Activated naive CD8-positive, alpha-beta T cell treated with anti-CD3 and anti-CD28 coated beads for 36 hours (primary cell): ENCODE data around the gene HSD11B2. TPM values are rescaled to one million over a fixed set of nuclear protein-coding genes. Genes with fewer than 3 reads are reported as not detected.

Experiments
- DNase-seq: peaks from one replicate; pipeline ENCODE4 v3.0.0; 2021
- H3K27ac Mint-ChIP-seq: one replicate; pipeline ENCODE4 v1.8.0; 2022; ENCODE audit warnings: mild to moderate bottlenecking, moderate library complexity, mixed read lengths
- H3K27me3 Mint-ChIP-seq: one replicate; pipeline ENCODE4 v1.8.0; 2022; ENCODE audit warnings: mild to moderate bottlenecking, mixed read lengths
- H3K36me3 Mint-ChIP-seq: one replicate; pipeline ENCODE4 v1.8.0; 2021; ENCODE audit warnings: mild to moderate bottlenecking, mixed read lengths
- H3K4me1 Mint-ChIP-seq: one replicate; pipeline ENCODE4 v1.8.0; 2021; ENCODE audit warnings: mixed read lengths
- H3K4me3 Mint-ChIP-seq: one replicate; pipeline ENCODE4 v1.8.0; 2022; ENCODE audit warnings: mild to moderate bottlenecking, moderate library complexity, mixed read lengths
- H3K9me3 Mint-ChIP-seq: one replicate; pipeline ENCODE4 v1.8.0; 2022; ENCODE audit warnings: mixed read lengths
- total RNA-seq, 2 experiments: library from RNA; stranded (reverse); gene quantifications; one replicate each; pipeline ENCODE4 v1.2.3, GENCODE V29; 2021

HSD11B2 gene
- total RNA-seq, 2 experiments from 2014 or later, result 2.8 to 3.1 TPM

DNA sequence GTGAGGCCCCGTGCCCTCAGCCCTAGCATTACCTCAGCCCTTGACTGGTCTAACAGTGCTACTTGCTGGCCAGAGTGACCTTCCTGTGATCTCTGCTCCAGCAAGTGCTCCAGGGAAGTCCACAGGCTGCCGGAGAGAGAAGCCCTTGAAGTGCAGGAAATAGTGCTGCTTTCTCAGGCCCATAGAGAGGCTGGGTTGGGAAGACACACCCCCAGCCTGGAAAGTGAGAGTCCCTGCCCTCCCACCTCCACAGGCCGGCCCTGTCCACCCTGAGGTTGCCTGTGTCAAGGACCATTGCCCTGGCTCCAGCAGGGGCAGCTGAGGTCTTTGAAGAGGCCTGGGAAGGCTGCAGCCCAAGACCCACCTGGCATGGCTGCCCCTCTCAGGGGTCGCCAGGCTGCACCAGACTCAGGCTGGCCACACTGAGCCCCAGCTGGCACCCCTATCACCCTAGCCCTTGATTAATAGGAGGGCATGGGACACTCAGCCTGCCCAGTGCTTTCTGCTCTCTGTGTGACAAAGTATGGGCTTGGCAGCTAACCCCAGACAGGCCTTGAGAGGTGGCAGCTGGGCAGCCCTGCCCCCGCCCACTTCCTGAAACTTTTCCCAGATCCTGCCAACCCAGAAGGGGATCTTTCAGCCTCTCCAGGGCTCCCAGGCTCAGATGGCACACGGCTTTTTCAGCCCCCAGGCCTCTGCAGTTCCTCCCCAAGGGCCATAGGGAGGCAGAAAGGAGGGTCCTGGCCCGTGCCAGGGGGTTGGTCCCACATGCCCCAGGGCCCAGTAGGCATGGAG lies 28.3 kb downstream of the HSD11B2 start:
- no peaks in the 10 kb centered on the region for H3K36me3 Mint-ChIP-seq

DNA sequence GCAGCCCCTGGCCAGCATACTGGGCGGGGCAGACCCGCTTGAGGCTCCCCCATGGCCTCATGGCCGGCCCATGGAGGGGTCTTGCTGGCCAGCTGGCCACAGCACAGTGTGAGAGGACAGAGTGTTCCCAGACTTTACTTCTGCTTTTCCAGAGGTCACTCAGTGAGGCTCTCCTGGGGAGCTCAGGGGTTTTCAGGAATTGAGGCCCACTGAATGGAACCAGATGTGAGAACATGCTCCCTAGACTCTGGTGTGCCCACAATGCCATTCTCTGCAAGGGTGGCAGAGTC lies 28.9 kb downstream of the HSD11B2 start:
- H3K4me1 Mint-ChIP-seq, result peaks cover 3% of the 10 kb centered on the region
- H3K27me3 Mint-ChIP-seq, result no peaks in the 10 kb centered on the region
- H3K9me3 Mint-ChIP-seq, result no peaks in the 10 kb centered on the region
- H3K4me3 Mint-ChIP-seq, result no peak overlapping the region
- no peak overlapping the region for H3K27ac Mint-ChIP-seq
- no peaks in the 10 kb centered on the region for H3K36me3 Mint-ChIP-seq
- DNase-seq, result no peak

More for the DNA sequence above, 28.3 kb downstream of the HSD11B2 start:
- no peaks in the 10 kb centered on the region for H3K9me3 Mint-ChIP-seq
- no peaks in the 10 kb centered on the region for H3K27me3 Mint-ChIP-seq
- no peak overlapping the region for H3K27ac Mint-ChIP-seq
- DNase-seq, result no peak
- no peak overlapping the region for H3K4me3 Mint-ChIP-seq
- H3K4me1 Mint-ChIP-seq, result peaks cover 3% of the 10 kb centered on the region

DNA sequence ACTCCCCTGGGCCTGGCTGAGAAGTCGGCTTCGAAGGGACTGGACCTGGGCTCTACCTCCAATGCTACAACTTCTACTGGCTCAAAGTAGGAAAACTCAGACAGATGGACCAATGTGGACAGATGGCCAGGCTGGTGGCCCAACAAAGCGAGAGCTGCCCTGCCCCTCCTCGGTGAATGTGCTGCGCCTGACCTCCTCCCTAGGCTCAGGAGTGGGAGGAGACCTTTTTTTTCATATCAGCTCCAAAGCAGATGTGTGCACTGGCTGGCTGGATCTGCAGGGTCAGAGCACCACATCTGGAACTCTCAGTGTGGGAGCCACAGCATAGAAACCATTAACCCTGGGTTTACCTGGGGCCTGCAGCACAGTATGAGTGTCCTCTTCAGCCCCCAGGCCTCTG lies 29.2 kb downstream of the HSD11B2 start:
- H3K27ac Mint-ChIP-seq, result no peak overlapping the region

DNA sequence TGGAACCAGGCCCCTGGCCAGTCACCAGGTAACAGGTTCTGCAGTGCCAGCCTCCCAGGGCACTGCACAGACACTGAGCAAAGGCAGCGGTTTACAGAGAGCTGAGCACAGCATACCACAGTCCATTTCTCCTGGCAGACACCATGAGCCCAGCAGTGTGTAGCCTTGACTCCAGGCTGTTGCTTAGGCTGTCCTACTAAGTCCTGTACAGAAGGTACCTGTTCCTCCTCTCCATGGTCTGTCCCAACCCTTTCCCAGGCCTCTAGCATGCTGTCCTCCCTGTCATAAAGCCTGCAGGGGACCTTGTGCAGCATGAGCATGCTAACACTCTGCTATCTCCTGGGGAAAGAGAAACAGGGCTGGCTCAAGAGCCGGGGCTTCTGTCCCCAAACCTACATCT lies 30.0 kb downstream of the HSD11B2 start:
- Mint-ChIP-seq H3K27ac (no peak overlapping the region), H3K4me1 (peaks cover 11% of the 10 kb centered on the region), H3K36me3 (no peaks in the 10 kb centered on the region), H3K9me3 (no peaks in the 10 kb centered on the region), H3K4me3 (no peak overlapping the region), H3K27me3 (no peaks in the 10 kb centered on the region)
- DNase-seq, result no peak

More for the DNA sequence above, 29.2 kb downstream of the HSD11B2 start:
- H3K27me3 Mint-ChIP-seq, result no peaks in the 10 kb centered on the region
- DNase-seq, result no peak
- H3K9me3 Mint-ChIP-seq, result no peaks in the 10 kb centered on the region
- no peak overlapping the region for H3K4me3 Mint-ChIP-seq
- no peaks in the 10 kb centered on the region for H3K36me3 Mint-ChIP-seq
- peaks cover 4% of the 10 kb centered on the region for H3K4me1 Mint-ChIP-seq

DNA sequence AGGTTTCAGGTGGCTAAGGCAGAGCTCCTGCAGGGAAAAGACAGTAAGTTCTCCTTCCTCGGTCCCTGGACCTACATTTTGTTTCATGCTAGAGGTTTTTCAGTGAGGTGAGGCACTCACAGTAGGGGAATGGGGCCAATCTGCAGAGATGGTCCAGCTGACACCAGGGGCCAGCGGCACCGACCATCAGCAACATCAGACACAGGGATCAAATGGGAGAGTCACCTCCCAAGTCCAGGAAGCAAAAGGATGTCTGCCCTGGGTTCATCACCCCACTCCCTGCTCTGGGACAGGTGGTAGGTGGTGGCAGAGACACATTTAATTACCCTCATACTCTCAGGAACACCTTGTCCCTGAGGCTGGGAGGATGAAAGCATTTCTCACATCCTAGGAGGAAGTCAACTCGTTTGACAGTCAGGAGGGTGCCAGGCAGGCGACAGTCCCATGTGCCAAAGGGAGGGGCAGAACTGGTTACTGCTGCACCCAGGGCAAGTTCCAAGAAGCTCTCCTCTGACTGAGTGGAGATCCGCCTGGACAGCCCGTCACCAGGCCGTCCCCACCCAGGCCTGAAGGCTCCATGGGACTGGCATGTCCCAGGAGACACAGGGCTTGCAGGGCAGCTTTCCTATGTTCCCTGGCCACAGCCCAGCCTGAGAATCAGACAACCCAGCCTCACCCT lies 30.8 kb downstream of the HSD11B2 start:
- Mint-ChIP-seq H3K4me3 (no peak overlapping the region), H3K27me3 (no peaks in the 10 kb centered on the region), H3K4me1 (peaks cover 8% of the 10 kb centered on the region), H3K36me3 (no peaks in the 10 kb centered on the region), H3K9me3 (no peaks in the 10 kb centered on the region), H3K27ac (no peak overlapping the region)
- no peak for DNase-seq

DNA sequence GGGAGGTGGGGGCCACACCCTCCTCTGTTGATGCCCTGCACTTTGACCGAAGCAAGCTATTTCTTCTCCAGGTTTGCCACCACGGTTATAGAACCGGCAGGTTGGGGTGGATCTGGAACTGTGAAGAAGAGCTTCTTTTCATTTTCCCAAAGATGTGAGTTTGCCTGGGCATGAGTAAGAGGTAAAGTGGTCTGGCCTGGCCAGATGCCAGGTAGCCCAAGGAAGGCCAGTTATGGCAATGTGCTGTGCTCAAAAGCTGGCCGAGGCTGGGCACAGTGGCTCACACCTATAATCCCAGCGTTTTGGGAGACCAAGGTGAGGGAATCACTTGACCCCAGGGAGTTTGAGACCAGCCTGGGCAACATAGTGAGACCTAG lies 31.3 kb downstream of the HSD11B2 start:
- Mint-ChIP-seq H3K36me3 (no peaks in the 10 kb centered on the region), H3K4me3 (no peak overlapping the region), H3K27me3 (no peaks in the 10 kb centered on the region), H3K4me1 (peaks cover 8% of the 10 kb centered on the region), H3K9me3 (no peaks in the 10 kb centered on the region), H3K27ac (no peak overlapping the region)
- no peak for DNase-seq

DNA sequence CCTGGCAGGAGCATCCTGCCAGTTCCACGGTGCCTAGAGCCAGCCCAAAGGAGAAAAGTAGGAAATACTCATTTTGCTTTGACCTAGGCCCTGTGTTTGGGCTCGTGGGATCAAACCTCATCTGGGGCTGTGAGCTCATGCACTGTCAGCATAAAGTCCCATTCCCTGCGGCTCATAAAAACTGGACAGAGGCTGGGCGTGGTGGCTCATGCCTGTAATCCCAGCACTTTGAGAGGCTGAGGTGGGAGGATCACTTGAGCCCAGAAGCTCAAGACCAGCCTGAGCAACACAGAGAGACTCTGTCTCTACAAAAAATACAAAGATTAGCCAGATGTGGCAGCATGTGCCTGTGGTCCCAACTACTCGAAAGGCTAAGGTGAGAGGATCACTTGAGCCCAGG lies 32.1 kb downstream of the HSD11B2 start:
- Mint-ChIP-seq H3K4me1 (peaks cover 8% of the 10 kb centered on the region), H3K36me3 (no peaks in the 10 kb centered on the region), H3K27ac (no peak overlapping the region), H3K4me3 (no peak overlapping the region), H3K9me3 (no peaks in the 10 kb centered on the region), H3K27me3 (no peaks in the 10 kb centered on the region)
- DNase-seq, result no peak

DNA sequence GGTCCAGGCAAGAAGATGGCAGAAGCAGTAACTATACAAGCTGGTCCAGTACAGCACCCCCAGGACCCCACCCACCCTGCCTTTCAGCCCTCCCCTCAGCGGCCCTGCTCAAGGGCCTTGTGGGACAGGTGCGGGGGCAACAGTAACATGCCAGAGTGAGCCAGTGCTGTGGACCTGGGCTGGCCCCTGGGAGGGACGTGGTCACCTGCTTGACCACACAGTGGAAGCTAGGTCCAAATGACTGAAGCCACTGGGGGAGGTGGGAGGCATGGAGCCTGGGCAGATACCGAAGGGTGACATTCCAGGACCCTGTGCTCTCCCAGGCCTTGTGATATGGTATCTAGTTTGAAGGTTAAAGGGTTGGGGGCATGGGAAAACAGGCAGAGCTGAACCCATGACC lies 32.8 kb downstream of the HSD11B2 start:
- H3K4me1 Mint-ChIP-seq, result peaks cover 10% of the 10 kb centered on the region
- no peaks in the 10 kb centered on the region for H3K36me3 Mint-ChIP-seq
- H3K27ac Mint-ChIP-seq, result no peak overlapping the region
- no peaks in the 10 kb centered on the region for H3K9me3 Mint-ChIP-seq
- H3K4me3 Mint-ChIP-seq, result no peak overlapping the region
- H3K27me3 Mint-ChIP-seq, result no peaks in the 10 kb centered on the region
- no peak for DNase-seq

DNA sequence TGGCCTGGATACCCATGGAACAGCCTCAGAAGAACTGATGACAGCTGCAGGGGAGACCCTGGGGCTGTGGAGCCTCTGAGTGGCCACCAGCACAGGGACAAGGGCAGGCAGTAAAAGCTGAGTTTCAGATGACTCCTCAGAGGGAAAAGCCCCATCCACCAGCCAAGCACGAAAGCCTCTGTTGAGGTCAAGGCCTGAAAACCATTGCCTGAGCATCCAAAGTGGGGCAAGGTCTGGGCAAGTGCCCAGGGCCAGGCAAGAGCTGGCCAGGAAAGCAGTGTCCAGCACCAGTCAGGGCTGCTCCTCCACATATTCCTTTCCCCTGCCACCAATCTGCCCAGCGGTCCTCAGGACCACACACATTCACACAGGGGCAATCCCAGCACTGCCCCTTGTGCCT lies 33.6 kb downstream of the HSD11B2 start:
- peaks cover 13% of the 10 kb centered on the region for H3K4me1 Mint-ChIP-seq
- H3K9me3 Mint-ChIP-seq, result no peaks in the 10 kb centered on the region
- H3K27ac Mint-ChIP-seq, result no peak overlapping the region
- no peaks in the 10 kb centered on the region for H3K36me3 Mint-ChIP-seq
- DNase-seq, result no peak
- H3K4me3 Mint-ChIP-seq, result no peak overlapping the region
- H3K27me3 Mint-ChIP-seq, result no peaks in the 10 kb centered on the region

DNA sequence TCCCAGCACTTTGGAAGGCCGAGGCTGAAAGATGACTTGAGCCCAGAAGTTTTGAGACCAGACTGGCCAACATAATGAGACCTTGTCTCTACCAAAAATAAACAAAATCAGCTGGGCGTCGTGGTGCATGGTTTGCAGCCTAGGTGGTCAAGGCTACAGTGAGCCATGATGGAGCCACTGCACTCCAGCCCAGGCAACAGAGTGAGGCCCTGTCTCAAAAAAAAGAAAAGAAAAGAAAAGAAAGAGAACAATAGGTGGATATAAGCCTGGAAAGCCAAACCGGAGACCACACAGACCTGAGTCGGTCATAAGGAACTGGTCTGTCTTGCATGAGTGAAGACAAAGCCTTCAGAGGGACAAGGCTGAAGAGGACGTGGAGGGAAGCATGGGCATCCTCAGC lies 35.7 kb downstream of the HSD11B2 start:
- Mint-ChIP-seq H3K9me3 (no peaks in the 10 kb centered on the region), H3K27ac (no peak overlapping the region), H3K36me3 (no peaks in the 10 kb centered on the region), H3K27me3 (no peaks in the 10 kb centered on the region), H3K4me1 (peaks cover 17% of the 10 kb centered on the region), H3K4me3 (no peak overlapping the region)
- DNase-seq, result no peak

DNA sequence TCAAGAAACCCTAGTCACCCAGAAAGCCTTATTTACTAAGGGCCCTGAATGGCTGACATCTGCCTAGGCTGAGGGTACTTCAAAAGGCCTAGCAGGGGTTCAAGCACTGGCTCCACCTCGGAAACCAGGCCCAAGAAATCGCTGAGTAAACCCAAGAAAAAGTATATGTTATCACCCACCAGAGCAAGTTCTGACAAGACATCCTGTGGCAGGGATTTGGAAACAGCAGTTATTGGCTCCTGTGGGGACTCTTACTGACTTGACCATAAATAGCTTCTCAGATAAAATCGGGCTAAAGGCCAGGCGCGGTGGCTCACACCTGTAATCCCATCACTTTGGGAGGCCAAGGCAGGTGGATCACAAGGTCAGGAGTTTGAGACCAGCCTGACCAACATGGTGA lies 37.8 kb downstream of the HSD11B2 start:
- no peak for DNase-seq
- no peaks in the 10 kb centered on the region for H3K27me3 Mint-ChIP-seq
- no peaks in the 10 kb centered on the region for H3K36me3 Mint-ChIP-seq
- peaks cover 25% of the 10 kb centered on the region for H3K4me1 Mint-ChIP-seq
- no peaks in the 10 kb centered on the region for H3K9me3 Mint-ChIP-seq
- H3K4me3 Mint-ChIP-seq, result no peak overlapping the region
- no peak overlapping the region for H3K27ac Mint-ChIP-seq

DNA sequence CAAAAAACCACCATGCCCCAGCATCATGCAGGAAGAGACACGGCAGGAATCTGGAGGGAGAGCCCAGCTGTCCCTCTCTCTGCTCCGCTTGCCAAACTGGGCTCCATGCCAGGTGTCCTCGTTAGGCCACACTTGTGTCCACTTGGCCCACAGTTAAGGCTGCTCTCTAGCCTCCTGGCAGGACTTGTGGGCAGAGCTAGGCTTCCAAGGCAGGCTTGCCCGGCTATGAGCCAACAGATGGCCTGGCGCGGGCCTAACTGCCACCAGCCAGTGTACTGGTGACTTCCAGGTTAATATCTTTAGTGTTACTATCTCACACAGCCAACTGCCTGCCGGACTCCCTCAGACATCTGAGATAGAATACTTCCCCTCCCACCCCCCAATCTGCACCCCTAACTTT lies 39.4 kb downstream of the HSD11B2 start:
- Mint-ChIP-seq H3K36me3 (no peaks in the 10 kb centered on the region), H3K4me1 (peaks cover 27% of the 10 kb centered on the region), H3K27me3 (no peaks in the 10 kb centered on the region), H3K9me3 (no peaks in the 10 kb centered on the region), H3K4me3 (no peak overlapping the region), H3K27ac (no peak overlapping the region)
- no peak for DNase-seq

DNA sequence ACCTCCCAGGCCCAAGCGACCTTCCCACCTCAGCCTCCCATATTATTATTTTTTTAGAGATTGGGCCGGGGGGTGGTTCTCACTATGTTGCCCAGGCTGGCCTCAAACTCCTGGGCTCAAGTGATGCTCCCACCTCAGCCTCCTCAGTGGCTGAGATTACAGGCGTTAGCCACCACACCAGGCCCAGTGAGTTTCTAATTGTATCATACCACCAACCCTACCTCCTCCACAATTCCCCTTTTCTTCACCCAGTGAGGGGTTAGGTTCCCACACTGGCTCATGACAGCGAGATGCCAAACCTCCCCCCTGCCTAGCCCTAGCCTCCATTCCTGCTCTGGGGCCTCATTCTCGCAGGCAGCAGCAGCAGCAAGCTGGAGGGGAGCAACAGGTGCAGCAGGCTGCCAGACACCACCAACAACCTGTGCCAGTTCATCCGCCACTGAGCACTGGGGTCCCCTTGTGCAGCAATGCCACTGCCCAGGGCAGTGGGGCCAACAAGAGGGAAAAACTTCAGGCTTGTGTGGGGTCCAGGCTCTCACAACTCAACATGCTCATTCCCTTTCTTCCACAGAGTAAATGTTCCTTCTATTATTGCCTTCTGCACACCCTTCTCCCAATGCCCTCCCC lies 41.0 kb downstream of the HSD11B2 start:
- H3K27me3 Mint-ChIP-seq, result no peaks in the 10 kb centered on the region
- H3K27ac Mint-ChIP-seq, result no peak overlapping the region
- H3K9me3 Mint-ChIP-seq, result no peaks in the 10 kb centered on the region
- H3K36me3 Mint-ChIP-seq, result no peaks in the 10 kb centered on the region
- H3K4me3 Mint-ChIP-seq, result no peak overlapping the region
- H3K4me1 Mint-ChIP-seq, result peaks cover 29% of the 10 kb centered on the region
- DNase-seq, result no peak

DNA sequence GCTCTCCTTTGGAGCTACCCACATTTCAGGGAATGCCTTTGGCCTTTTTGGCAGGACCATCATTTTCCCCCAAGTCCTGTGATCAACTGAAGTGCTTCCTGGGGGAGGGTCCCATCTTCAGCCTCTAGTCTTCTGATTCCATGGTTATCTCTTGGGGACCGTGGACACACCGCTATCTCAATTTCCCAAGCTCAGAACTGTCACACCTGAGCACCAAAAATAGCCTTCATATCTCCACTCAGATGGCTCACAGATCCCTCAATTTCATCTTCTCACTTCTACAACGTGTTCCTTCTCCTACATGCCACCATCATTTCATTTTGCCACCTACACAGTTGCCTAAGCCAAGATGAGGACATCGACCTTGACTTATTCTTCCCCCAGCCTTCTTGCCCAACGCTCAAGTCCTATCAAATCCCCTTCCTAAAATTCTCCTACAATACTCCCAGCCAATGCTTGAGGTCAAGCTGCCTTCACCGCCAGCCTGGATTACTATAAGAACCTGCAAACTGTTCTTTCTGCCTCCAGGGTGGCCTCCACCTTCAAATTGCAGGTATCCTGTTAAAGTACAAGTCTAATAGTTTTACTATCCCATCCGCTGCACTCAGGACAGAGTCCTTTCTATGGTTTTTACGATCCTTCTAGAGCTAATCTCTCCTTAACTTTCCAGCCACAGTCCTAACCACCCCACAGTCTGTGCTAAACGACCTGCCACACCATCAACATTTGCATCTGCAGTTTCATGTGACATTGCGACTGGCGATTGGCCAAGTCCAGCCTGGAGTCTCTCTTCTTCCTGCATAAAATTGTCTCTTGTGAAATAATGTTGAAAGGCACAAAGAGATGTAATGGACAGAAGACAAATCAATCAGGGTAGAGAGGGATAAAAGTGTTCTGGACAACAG lies 43.9 kb downstream of the HSD11B2 start:
- Mint-ChIP-seq H3K27ac (no peak overlapping the region), H3K4me1 (peaks cover 36% of the 10 kb centered on the region)

DNA sequence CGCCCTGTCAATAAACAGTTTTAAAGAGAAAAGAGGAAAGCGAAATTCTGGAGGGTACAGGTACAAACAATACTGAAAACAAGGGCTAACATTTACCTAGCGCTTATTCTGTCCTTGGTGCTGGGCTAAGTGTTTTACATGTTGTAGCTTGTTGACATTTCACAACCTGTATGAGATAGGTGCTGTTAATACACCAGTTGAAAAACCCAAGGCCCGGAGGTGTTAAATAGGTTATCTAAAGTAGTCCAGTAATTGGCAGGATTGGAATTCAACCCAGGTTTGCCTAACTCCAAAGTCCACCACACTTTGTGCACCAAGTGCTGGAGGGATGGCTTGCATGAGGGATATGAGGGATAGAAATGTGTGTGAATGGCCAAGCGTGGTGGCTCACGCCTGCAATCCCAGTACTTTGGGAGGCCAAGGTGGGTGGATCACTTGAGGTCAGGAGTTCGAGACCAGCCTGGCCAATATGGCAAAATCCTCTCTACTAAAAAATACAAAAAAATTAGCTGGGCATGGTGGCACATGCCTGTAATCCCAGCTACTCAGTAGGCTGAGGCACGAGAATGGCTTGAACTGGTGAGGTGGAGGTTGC lies 47.1 kb downstream of the HSD11B2 start:
- Mint-ChIP-seq H3K27ac (no peak overlapping the region), H3K9me3 (no peaks in the 10 kb centered on the region), H3K4me1 (peaks cover 31% of the 10 kb centered on the region), H3K4me3 (no peak overlapping the region), H3K36me3 (peaks cover 4% of the 10 kb centered on the region), H3K27me3 (no peaks in the 10 kb centered on the region)
- DNase-seq, result no peak

More for the DNA sequence above, 43.9 kb downstream of the HSD11B2 start:
- Mint-ChIP-seq H3K36me3 (no peaks in the 10 kb centered on the region), H3K27me3 (no peaks in the 10 kb centered on the region), H3K9me3 (no peaks in the 10 kb centered on the region), H3K4me3 (no peak overlapping the region)
- no peak for DNase-seq
